H1 (cell line): ENCODE data around the gene ADAMTS4. TPM values are rescaled to one million over a fixed set of nuclear protein-coding genes. Genes with fewer than 3 reads are reported as not detected.

Experiments
- CHD7 ChIP-seq: fragments of 300-600 bp; sonication (generic); IDR thresholded peaks from 2 replicates; pipeline ENCODE4 v1.7.1; 2012; ENCODE audit warnings: low read length, moderate library complexity, mild to moderate bottlenecking, inconsistent platforms; ENCODE audit not compliant: insufficient replicate concordance
- HDAC2 ChIP-seq, 2 experiments: fragments of 300-600 bp in 1 of 2; sonication (generic) in 1 of 2; IDR thresholded peaks; 2 replicates each; pipeline ENCODE4 v1.6.1; 2011 to 2012; ENCODE audit warnings: low read depth in 2 of 2, low read length in 2 of 2, mild to moderate bottlenecking in 2 of 2, moderate library complexity in 2 of 2, borderline replicate concordance in 1 of 2, inconsistent platforms in 1 of 2
- KDM5A ChIP-seq: fragments of 200-600 bp; IDR thresholded peaks from 2 replicates; pipeline ENCODE4 v1.7.1; 2012; ENCODE audit warnings: mild to moderate bottlenecking, low read length, inconsistent platforms, mixed read lengths
- SRF ChIP-seq: IDR thresholded peaks from 2 replicates; pipeline ENCODE4 v1.6.1; 2011; ENCODE audit warnings: mild to moderate bottlenecking, low read depth, low read length, moderate library complexity
- TCF12 ChIP-seq: IDR thresholded peaks from 2 replicates; pipeline ENCODE4 v1.6.1; 2011; ENCODE audit warnings: low read depth, mild to moderate bottlenecking, low read length
- USF2 ChIP-seq: IDR thresholded peaks from 2 replicates; pipeline ENCODE4 v1.6.1; 2011; ENCODE audit warnings: low read length, improper control_type of control experiment
- polyA plus RNA-seq, 7 experiments: library from polyadenylated mRNA; depleted of rRNA in 3 of 7; stranded (reverse) in 5 of 7; unstranded in 2 of 7; fragments of >200 nt in 5 of 7; fragments of 200-250 nt in 2 of 7; gene quantifications; 1 replicate in 5 of 7; 2 replicates in 1 of 7; 4 replicates in 1 of 7; pipeline versions ENCODE4 v1.2.1 to v1.2.3, GENCODE V29; 2011 to 2013; ENCODE audit warnings: missing spikeins in 2 of 7, mixed read lengths in 2 of 7
- total RNA-seq: library from RNA; stranded (reverse); fragmentation: NEBNext Ultra II Directional; extraction: Animal tissue kit (Norgen Biotek cat#: 25700); gene quantifications from 2 replicates; pipeline ENCODE4 v1.2.1, GENCODE V29; 2021

Gene ADAMTS4
- total and polyA plus RNA-seq, 2 of the 8 experiments (the other 6 are each of a cell fraction or from before 2014, with no cell fraction given) = 4.6 to 7.2 TPM

GRCh38 chr1:161172349-161172748, 26.5 kb downstream of the ADAMTS4 start (continued):
- TF ChIP-seq CHD7 (no peak), TCF12 (no peak), KDM5A (no peak), USF2 (no peak), SRF (no peak), HDAC2 (IDR thresholded peaks at IDR 0.05; ENCODE audit: borderline replicate concordance in 1 of 2, low read depth in 2 of 2, low read length in 2 of 2) (no peak)
